GM19468 (cell line): ENCODE results near the gene GRID1.
"Not testable (repeated sequence)": the region's sequence is repeated elsewhere in the genome, so short reads cannot be mapped to it uniquely, and the experiment has no call there.

Experiments used
- ATAC-seq: cut with Tn5 transposase; IDR thresholded peaks from one replicate; pipeline ENCODE4 v1.9.1; 2021; ENCODE audit warnings: mild to moderate bottlenecking, moderate library complexity, moderate number of reproducible peaks; ENCODE audit not compliant: unreplicated experiment; ENCODE audit errors: extremely low read depth

GRID1 gene

GRCh38 chr10:86128360-86128759 is 238.2 kb downstream of the GRID1 start:
- ATAC-seq, result no peak

GRCh38 chr10:86127274-86127819 is 239.2 kb downstream of the GRID1 start:
- no peak for ATAC-seq

GRCh38 chr10:86124734-86125133 is 241.9 kb downstream of the GRID1 start:
- ATAC-seq, result no peak

GRCh38 chr10:86123715-86124114 is 242.9 kb downstream of the GRID1 start:
- no peak for ATAC-seq

GRCh38 chr10:86123304-86123703 is 243.3 kb downstream of the GRID1 start:
- ATAC-seq, result no peak

GRCh38 chr10:86122646-86123045 is 243.9 kb downstream of the GRID1 start:
- ATAC-seq, result no peak

GRCh38 chr10:86121200-86121599 is 245.4 kb downstream of the GRID1 start:
- ATAC-seq, result no peak

GRCh38 chr10:86117051-86117450 is 249.5 kb downstream of the GRID1 start:
- ATAC-seq, result no peak

- ATAC-seq, result no peak
Measured at GRCh38 chr10:86113983-86114382, 252.6 kb downstream of the GRID1 start.

- no peak for ATAC-seq
Measured at GRCh38 chr10:86113501-86113900, 253.1 kb downstream of the GRID1 start.

- ATAC-seq, result no peak
Measured at GRCh38 chr10:86113044-86113443, 253.6 kb downstream of the GRID1 start.

GRCh38 chr10:86111902-86112545 is 254.6 kb downstream of the GRID1 start:
- ATAC-seq, result no peak

- no peak for ATAC-seq
Measured at GRCh38 chr10:86110156-86110786, 256.3 kb downstream of the GRID1 start.

- ATAC-seq, result no peak
Measured at GRCh38 chr10:86109421-86109820, 257.2 kb downstream of the GRID1 start.

- no peak for ATAC-seq
Measured at GRCh38 chr10:86108696-86109095, 257.9 kb downstream of the GRID1 start.

- not testable (repeated sequence) for ATAC-seq
Measured at GRCh38 chr10:86107611-86108310, 258.8 kb downstream of the GRID1 start.

GRCh38 chr10:86107131-86107530 is 259.5 kb downstream of the GRID1 start:
- no peak for ATAC-seq

- no peak for ATAC-seq
Measured at GRCh38 chr10:86106616-86107015, 260.0 kb downstream of the GRID1 start.

GRCh38 chr10:86105640-86106039 is 261.0 kb downstream of the GRID1 start:
- no peak for ATAC-seq

- ATAC-seq, result no peak
Measured at GRCh38 chr10:86105181-86105580, 261.4 kb downstream of the GRID1 start.

GRCh38 chr10:86104611-86105145 is 261.9 kb downstream of the GRID1 start:
- no peak for ATAC-seq
